Esophagus muscularis mucosa (tissue), 4 donors: ENCODE data around the gene NAPB. TPM values are rescaled to one million over a fixed set of nuclear protein-coding genes. Genes with fewer than 3 reads are reported as not detected.

Experiments
- DNase-seq: peaks from one replicate; pipeline ENCODE4 v3.0.0-alpha.2; 2017; ENCODE audit errors: extremely low spot score
- H3K27ac ChIP-seq, 4 donors: fragments of 200-600 bp; sonication (generic); replicated peaks in 1 of 4; 1 replicate in 3 of 4; 2 replicates in 1 of 4; pipeline ENCODE4 v1.5.1; 2016 to 2019; ENCODE audit warnings: mild to moderate bottlenecking in 1 of 4
- H3K27me3 ChIP-seq, 4 donors: fragments of 200-600 bp; sonication (generic); one replicate each; pipeline versions ENCODE4 v1.5.1 to v1.6.0; 2016 to 2019
- H3K36me3 ChIP-seq, 4 donors: fragments of 200-600 bp; sonication (generic); one replicate each; pipeline ENCODE4 v1.5.1; 2016 to 2019
- H3K4me1 ChIP-seq, 4 donors: fragments of 200-600 bp; sonication (generic); one replicate each; pipeline ENCODE4 v1.5.1; 2016 to 2019
- H3K4me3 ChIP-seq, 4 donors: fragments of 200-600 bp; sonication (generic); 1 replicate in 2 of 4; 2 replicates in 2 of 4; pipeline ENCODE4 v1.5.1; 2016 to 2019; ENCODE audit warnings: mild to moderate bottlenecking in 4 of 4, moderate library complexity in 1 of 4
- H3K9me3 ChIP-seq, 4 donors: fragments of 200-600 bp; sonication (generic); 1 replicate in 3 of 4; 2 replicates in 1 of 4; pipeline ENCODE4 v1.5.1; 2016 to 2019
- CTCF ChIP-seq, 3 experiments: fragments of 200-600 bp in 2 of 3; fragments of 450-650 bp in 1 of 3; sonication (generic) in 2 of 3; IDR thresholded peaks; one replicate each; pipeline ENCODE4 v1.5.1; 2017 to 2019; ENCODE audit warnings: antibody characterized with exemption in 3 of 3, mild to moderate bottlenecking in 2 of 3, moderate library complexity in 1 of 3
- EP300 ChIP-seq: sonication (generic); formaldehyde crosslinking; IDR thresholded peaks from one replicate; pipeline ENCODE4 v1.6.1; 2017; ENCODE audit warnings: antibody characterized with exemption
- POLR2A ChIP-seq: fragments of 450-650 bp; IDR thresholded peaks from one replicate; pipeline ENCODE4 v1.6.1; 2017; ENCODE audit warnings: antibody characterized with exemption, moderate library complexity, mild to moderate bottlenecking, low read depth
- POLR2AphosphoS5 ChIP-seq, 2 donors: sonication (generic); formaldehyde crosslinking; IDR thresholded peaks; one replicate each; pipeline ENCODE4 v1.6.1; 2017; ENCODE audit warnings: antibody characterized with exemption in 2 of 2
- WGBS: methylation state at CpG from one replicate; pipeline ENCODE4 v1.1.5; 2018; 5-methylcytosine and 5-hydroxymethylcytosine counted together
- intact Hi-C: fragments of 100-400 bp; cut with DNase I; formaldehyde crosslinking; loops from one replicate; pipeline ENCODE4 v1.15.1; 2023
- total RNA-seq, 4 donors: library from RNA; depleted of rRNA; stranded (reverse); fragments of >200 nt; gene quantifications; one replicate each; pipeline versions ENCODE4 v1.1.0 to v1.2.1, GENCODE V29; 2016

The NAPB gene
- total RNA-seq, 4 donors from 2014 or later: 13.7 to 18.7 (median 15.2) TPM

GRCh38 chr20:23332467-23332866, 88.8 kb downstream of the NAPB start:
- 68% methylated on average over 2 of the region's 2 CpGs for WGBS
- no peak for DNase-seq
- Histone ChIP-seq H3K4me3 (no peak overlapping the region), H3K36me3 (no peaks in the 10 kb centered on the region), H3K9me3 (no peaks in the 10 kb centered on the region), H3K27me3 (no peaks in the 10 kb centered on the region), H3K27ac (no peak overlapping the region), H3K4me1 (peaks cover 0 to 4% (median 0%) of the 10 kb centered on the region in 4 donors)
- TF ChIP-seq POLR2A (no peak), POLR2AphosphoS5 (IDR thresholded peaks at IDR 0.05) (no peak), CTCF (IDR thresholded peaks at IDR 0.05) (no peak), EP300 (no peak)
- intact Hi-C loops: no loop called here

GRCh38 chr20:23331450-23332350, 89.6 kb downstream of the NAPB start:
- Histone ChIP-seq H3K4me3 (no peak overlapping the region), H3K4me1 (no peaks in the 10 kb centered on the region), H3K27me3 (no peaks in the 10 kb centered on the region), H3K36me3 (no peaks in the 10 kb centered on the region), H3K9me3 (no peaks in the 10 kb centered on the region), H3K27ac (no peak overlapping the region)
- intact Hi-C loops: no loop called here
- no peak for DNase-seq
- no peak for TF ChIP-seq POLR2AphosphoS5 (IDR thresholded peaks at IDR 0.05)
- TF ChIP-seq EP300: no peak
- no peak for TF ChIP-seq POLR2A
- TF ChIP-seq CTCF (IDR thresholded peaks at IDR 0.05): no peak
- 76% methylated on average over 8 of the region's 8 CpGs for WGBS

- DNase-seq: no peak
- Histone ChIP-seq H3K4me1 (no peaks in the 10 kb centered on the region), H3K9me3 (no peaks in the 10 kb centered on the region), H3K27me3 (no peaks in the 10 kb centered on the region), H3K36me3 (no peaks in the 10 kb centered on the region), H3K27ac (no peak overlapping the region), H3K4me3 (no peak overlapping the region)
- intact Hi-C loops: no loop called here
- TF ChIP-seq POLR2A (no peak), POLR2AphosphoS5 (IDR thresholded peaks at IDR 0.05) (no peak), CTCF (IDR thresholded peaks at IDR 0.05) (no peak), EP300 (no peak)
- 90% methylated on average over 15 of the region's 15 CpGs for WGBS
Observed at GRCh38 chr20:23327617-23328333, 93.5 kb downstream of the NAPB start.

GRCh38 chr20:23326774-23327173, 94.5 kb downstream of the NAPB start:
- Histone ChIP-seq H3K9me3 (no peaks in the 10 kb centered on the region), H3K27ac (no peak overlapping the region), H3K4me1 (no peaks in the 10 kb centered on the region), H3K4me3 (no peak overlapping the region), H3K36me3 (no peaks in the 10 kb centered on the region), H3K27me3 (no peaks in the 10 kb centered on the region)
- WGBS: 69% methylated on average over 7 of the region's 8 CpGs
- intact Hi-C loops: no loop called here
- TF ChIP-seq POLR2A (no peak), CTCF (IDR thresholded peaks at IDR 0.05) (no peak), POLR2AphosphoS5 (IDR thresholded peaks at IDR 0.05) (no peak), EP300 (no peak)
- no peak for DNase-seq
